Skin of body (tissue), 2 donors: ENCODE data around the gene FOXC2. TPM values are rescaled to one million over a fixed set of nuclear protein-coding genes. Genes with fewer than 3 reads are reported as not detected.

ENCODE experiments used
- DNase-seq: peaks from one replicate; lab custom pipeline; 2025; lab: John Stamatoyannopoulos, UW
- total RNA-seq: library from RNA; depleted of rRNA; stranded (reverse); fragments of >200 nt; gene quantifications from one replicate; pipeline ENCODE4 v1.2.3, GENCODE V29; 2014

Gene FOXC2
- total RNA-seq, 1 donor from 2014 or later: 0.10 TPM

- DNase-seq: no peak
These were observed 10.1 kb upstream of the FOXC2 start for GRCh38 chr16:86556576-86556975.

- DNase-seq: no peak
These were observed 9.0 kb upstream of the FOXC2 start for GRCh38 chr16:86557587-86557986.

GRCh38 chr16:86558355-86559193 is 8.1 kb upstream of the FOXC2 start:
- no peak for DNase-seq

GRCh38 chr16:86559802-86560305 is 6.8 kb upstream of the FOXC2 start:
- DNase-seq: no peak

GRCh38 chr16:86562356-86562755 is 4.3 kb upstream of the FOXC2 start:
- no peak for DNase-seq

- DNase-seq: peak; percentile 93
These were observed 2.9 kb upstream of the FOXC2 start for GRCh38 chr16:86563469-86564345.

- no peak for DNase-seq
These were observed 1.4 kb upstream of the FOXC2 start for GRCh38 chr16:86565181-86565631.

GRCh38 chr16:86565644-86566511 is 751 bp upstream of the FOXC2 start:
- no peak for DNase-seq

- DNase-seq: no peak
These were observed 504 bp downstream of the FOXC2 start for GRCh38 chr16:86566966-86567700.

GRCh38 chr16:86567701-86568581 is 1.3 kb downstream of the FOXC2 start:
- DNase-seq: no peak

GRCh38 chr16:86568677-86569623 is 2.3 kb downstream of the FOXC2 start:
- no peak for DNase-seq

GRCh38 chr16:86569701-86570447 is 3.2 kb downstream of the FOXC2 start:
- no peak for DNase-seq

- DNase-seq: no peak
These were observed 4.2 kb downstream of the FOXC2 start for GRCh38 chr16:86570558-86571529.

- no peak for DNase-seq
These were observed 4.9 kb downstream of the FOXC2 start for GRCh38 chr16:86571530-86571915.

GRCh38 chr16:86572041-86572521 is 5.5 kb downstream of the FOXC2 start:
- no peak for DNase-seq

- DNase-seq: no peak
These were observed 6.0 kb downstream of the FOXC2 start for GRCh38 chr16:86572606-86573005.
